ENCODE measurements around the gene NAA10. TPM values are rescaled to one million over a fixed set of nuclear protein-coding genes. Genes with fewer than 3 reads are reported as not detected.

NAA10 gene
- total and polyA plus RNA-seq, 2 experiments from 2014 or later = 83.5 to 118 TPM

DNA sequence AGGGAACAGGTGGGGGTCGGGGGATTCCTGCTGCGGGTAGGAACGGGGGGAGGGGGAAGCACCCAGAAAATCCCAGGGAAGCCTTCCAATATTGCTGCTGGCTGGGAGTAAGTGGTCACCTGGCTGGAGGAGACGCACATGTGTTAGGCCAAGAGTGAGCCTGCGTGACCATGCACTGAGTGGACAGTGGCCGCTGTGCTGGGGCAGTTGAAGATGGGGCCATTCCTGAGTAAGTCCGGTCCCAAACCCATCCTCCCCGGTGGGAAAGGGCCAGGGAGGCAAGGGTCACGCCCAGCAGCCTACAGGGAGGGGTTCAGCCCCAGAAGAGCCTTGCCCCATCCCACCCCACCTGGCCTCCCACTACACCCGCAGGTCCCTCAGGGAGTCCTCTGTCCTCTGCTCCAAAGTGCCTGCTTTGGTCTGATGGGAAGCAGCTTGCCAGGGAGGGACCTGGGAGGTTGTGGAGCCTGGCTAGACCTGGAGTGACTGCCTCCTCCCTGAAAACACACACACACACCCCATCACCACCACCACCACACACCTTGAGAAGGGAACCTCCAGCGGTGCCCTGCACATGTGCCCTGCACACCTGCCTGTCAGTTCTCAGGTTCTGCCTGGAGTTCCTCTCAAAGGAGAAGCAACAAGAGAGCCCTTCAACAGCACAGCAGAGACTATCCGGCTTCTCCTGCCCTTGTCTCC, 54.9 kb downstream of the NAA10 start:
- H3K4me2 ChIP-seq = no peak overlapping the region

More for the DNA sequence above, 54.9 kb downstream of the NAA10 start:
- H3K9me2 ChIP-seq (replicated peaks; ENCODE audit: insufficient read depth) = no peaks in the 10 kb centered on the region
- no peaks in the 10 kb centered on the region for H3K36me3 ChIP-seq (replicated peaks; ENCODE audit: insufficient read depth, low read depth)
- 76% methylated on average over 7 of the region's 12 CpGs for WGBS (ENCODE audit: low lambda C conversion rate, missing lambda C conversion rate)
- TF ChIP-seq, protein P1, sequence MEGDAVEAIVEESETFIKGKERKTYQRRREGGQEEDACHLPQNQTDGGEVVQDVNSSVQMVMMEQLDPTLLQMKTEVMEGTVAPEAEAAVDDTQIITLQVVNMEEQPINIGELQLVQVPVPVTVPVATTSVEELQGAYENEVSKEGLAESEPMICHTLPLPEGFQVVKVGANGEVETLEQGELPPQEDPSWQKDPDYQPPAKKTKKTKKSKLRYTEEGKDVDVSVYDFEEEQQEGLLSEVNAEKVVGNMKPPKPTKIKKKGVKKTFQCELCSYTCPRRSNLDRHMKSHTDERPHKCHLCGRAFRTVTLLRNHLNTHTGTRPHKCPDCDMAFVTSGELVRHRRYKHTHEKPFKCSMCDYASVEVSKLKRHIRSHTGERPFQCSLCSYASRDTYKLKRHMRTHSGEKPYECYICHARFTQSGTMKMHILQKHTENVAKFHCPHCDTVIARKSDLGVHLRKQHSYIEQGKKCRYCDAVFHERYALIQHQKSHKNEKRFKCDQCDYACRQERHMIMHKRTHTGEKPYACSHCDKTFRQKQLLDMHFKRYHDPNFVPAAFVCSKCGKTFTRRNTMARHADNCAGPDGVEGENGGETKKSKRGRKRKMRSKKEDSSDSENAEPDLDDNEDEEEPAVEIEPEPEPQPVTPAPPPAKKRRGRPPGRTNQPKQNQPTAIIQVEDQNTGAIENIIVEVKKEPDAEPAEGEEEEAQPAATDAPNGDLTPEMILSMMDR (IDR thresholded peaks at IDR 0.05; ENCODE audit: poor library complexity) = no peak
- TF ChIP-seq EZH2 (IDR thresholded peaks at IDR 0.05; ENCODE audit: borderline replicate concordance) = no peak
- no peak for TF ChIP-seq EZH2phosphoT487 (IDR thresholded peaks at IDR 0.05; ENCODE audit: low read depth, severe bottlenecking, unreplicated experiment)
- peaks cover 10% of the 10 kb centered on the region for H3K27me3 ChIP-seq
- H2AFZ ChIP-seq = no peak overlapping the region
- H3K4me1 ChIP-seq (ENCODE audit: insufficient read depth) = no peaks in the 10 kb centered on the region
- H3K4me3 ChIP-seq = no peak overlapping the region
- H3K79me2 ChIP-seq = no peaks in the 10 kb centered on the region
- DNase-seq (ENCODE audit: low spot score) = no peak
- no peak overlapping the region for H3K27ac ChIP-seq
- no peaks in the 10 kb centered on the region for H4K20me1 ChIP-seq (ENCODE audit: insufficient read depth, poor library complexity, severe bottlenecking)
- H3K9me3 ChIP-seq (ENCODE audit: low read depth) = no peaks in the 10 kb centered on the region

Small RNA genes within 50 kb of the gene (microRNA-seq; reads per million reads assigned to microRNA genes)
- gene MIR3202-1 = not detected
- not detected for gene MIR3202-2

Small RNA genes within 50 kb of the gene (small RNA-seq; reads per million reads assigned to genes)
- gene MIR3202-1 = not detected

Other genes with a start within 250 kb of the NAA10 start
- 19.5 and 28.4 TPM in 2 replicates for gene SLC6A8, start 247.1 kb downstream of the NAA10 start, total RNA-seq
- 32.5 and 36.7 TPM in 2 replicates for gene SLC6A8, start 247.1 kb downstream of the NAA10 start, polyA plus RNA-seq
- gene BCAP31, start 210.7 kb downstream of the NAA10 start, total RNA-seq = 146 and 227 TPM in 2 replicates
- gene BCAP31, start 210.7 kb downstream of the NAA10 start, polyA plus RNA-seq = 343 and 351 TPM in 2 replicates
- gene ABCD1, start 210.2 kb downstream of the NAA10 start, total RNA-seq = 8.3 and 10.5 TPM in 2 replicates
- 14.2 and 14.8 TPM in 2 replicates for gene ABCD1, start 210.2 kb downstream of the NAA10 start, polyA plus RNA-seq
- gene PLXNB3, start 170.8 kb downstream of the NAA10 start, total RNA-seq = 0.27 and 1.4 TPM in 2 replicates
- gene PLXNB3, start 170.8 kb downstream of the NAA10 start, polyA plus RNA-seq = 0.87 and 5.7 TPM in 2 replicates
- gene SRPK3, start 154.0 kb downstream of the NAA10 start, total RNA-seq = 0.08 and 0.20 TPM in 2 replicates
- gene SRPK3, start 154.0 kb downstream of the NAA10 start, polyA plus RNA-seq = 0.32 and 0.89 TPM in 2 replicates
- 35.4 and 35.8 TPM in 2 replicates for gene IDH3G, start 140.7 kb downstream of the NAA10 start, total RNA-seq
- 60.0 and 74.3 TPM in 2 replicates for gene IDH3G, start 140.7 kb downstream of the NAA10 start, polyA plus RNA-seq
- gene SSR4, start 140.4 kb downstream of the NAA10 start, total RNA-seq = 316 and 385 TPM in 2 replicates
- 665 and 693 TPM in 2 replicates for gene SSR4, start 140.4 kb downstream of the NAA10 start, polyA plus RNA-seq
- 1.6 and 2.8 TPM in 2 replicates for gene PDZD4, start 104.5 kb downstream of the NAA10 start, total RNA-seq
- 0.59 and 1.4 TPM in 2 replicates for gene PDZD4, start 104.5 kb downstream of the NAA10 start, polyA plus RNA-seq
- gene L1CAM, start 48.9 kb downstream of the NAA10 start, total RNA-seq = 0.12 and 0.33 TPM in 2 replicates
- 0.40 and 0.69 TPM in 2 replicates for gene L1CAM, start 48.9 kb downstream of the NAA10 start, polyA plus RNA-seq
- gene AVPR2, start 30.4 kb downstream of the NAA10 start, total RNA-seq = 1.2 TPM in 1 of 2 replicates, not detected in the other
- gene AVPR2, start 30.4 kb downstream of the NAA10 start, polyA plus RNA-seq = not detected in 2 replicates
- gene ARHGAP4, start 8.8 kb downstream of the NAA10 start, total RNA-seq = 3.3 and 6.4 TPM in 2 replicates
- 6.2 and 10.3 TPM in 2 replicates for gene ARHGAP4, start 8.8 kb downstream of the NAA10 start, polyA plus RNA-seq
- 22.2 and 22.8 TPM in 2 replicates for gene RENBP, start 9.6 kb upstream of the NAA10 start, total RNA-seq
- 5.8 and 13.2 TPM in 2 replicates for gene RENBP, start 9.6 kb upstream of the NAA10 start, polyA plus RNA-seq
- 11.6 and 25.0 TPM in 2 replicates for gene HCFC1, start 36.8 kb upstream of the NAA10 start, total RNA-seq
- gene HCFC1, start 36.8 kb upstream of the NAA10 start, polyA plus RNA-seq = 16.7 and 18.9 TPM in 2 replicates
- 7.4 and 8.7 TPM in 2 replicates for gene TMEM187, start 37.7 kb upstream of the NAA10 start, total RNA-seq
- 8.0 and 12.1 TPM in 2 replicates for gene TMEM187, start 37.7 kb upstream of the NAA10 start, polyA plus RNA-seq
- gene IRAK1, start 84.9 kb upstream of the NAA10 start, total RNA-seq = 44.1 TPM in 2 replicates
- gene IRAK1, start 84.9 kb upstream of the NAA10 start, polyA plus RNA-seq = 99.4 and 112 TPM in 2 replicates
- gene MECP2, start 162.7 kb upstream of the NAA10 start, total RNA-seq = 18.1 and 18.3 TPM in 2 replicates
- gene MECP2, start 162.7 kb upstream of the NAA10 start, polyA plus RNA-seq = 19.4 and 21.1 TPM in 2 replicates
- gene OPN1LW, start 209.2 kb upstream of the NAA10 start, total RNA-seq = not detected in 2 replicates
- gene OPN1LW, start 209.2 kb upstream of the NAA10 start, polyA plus RNA-seq = not detected in 2 replicates
- not detected in 2 replicates for gene OPN1MW, start 247.6 kb upstream of the NAA10 start, total RNA-seq
- not detected in 2 replicates for gene OPN1MW, start 247.6 kb upstream of the NAA10 start, polyA plus RNA-seq

Data from hepatocyte (in vitro differentiated cells).